ENCODE measurements around the gene PLAC1. TPM values are rescaled to one million over a fixed set of nuclear protein-coding genes. Genes with fewer than 3 reads are reported as not detected.

Gene PLAC1
- total and polyA plus RNA-seq, 2 of the 13 experiments (the other 11 are each of a cell fraction or from before 2014, with no cell fraction given), result 0.40 to 2.7 TPM

DNA sequence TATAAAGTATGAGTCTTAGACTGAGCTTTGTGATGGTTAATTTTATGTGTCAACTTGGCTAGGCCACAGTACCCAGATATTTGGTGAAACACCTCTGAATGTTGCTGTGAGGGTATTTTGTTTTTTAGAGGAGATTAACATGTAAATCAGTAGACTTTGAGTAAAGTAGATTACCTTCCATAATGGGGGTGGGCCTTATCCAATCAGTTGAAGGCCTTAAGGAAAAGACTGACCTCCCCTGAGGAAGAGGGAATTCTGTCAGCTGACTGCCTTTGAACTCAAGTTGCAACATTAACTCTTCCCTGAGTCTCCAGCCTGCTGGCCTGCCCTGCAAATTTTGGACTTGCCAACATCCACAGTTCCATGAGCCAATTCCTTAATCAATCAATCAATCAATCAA is 66.0 kb downstream of the PLAC1 start:
- ATAC-seq (no peak), DNase-seq (ENCODE audit: low spot score) (no peak), FAIRE-seq (no peak)
- no TSS peak for BruUV-seq (replicated peaks)
- POLR2A ChIA-PET, result no interaction called here
- H3K9ac ChIP-seq (ENCODE audit: insufficient read depth, low read depth, low read length), result no peak overlapping the region
- in situ Hi-C loops (cut with HindIII; ENCODE audit: extremely low pct_ligation_motif_present, low pct_unique_long_range_greater_than_20kb) (no loop called here), intact Hi-C loops (cut with micrococcal nuclease; ENCODE audit: unreplicated experiment) (no loop called here)
- CTCF ChIA-PET (ENCODE audit: low intra/inter-chr PET ratio, low total read pairs), result no interaction called here
- no peaks in the 10 kb centered on the region for H3K9me3 ChIP-seq (ENCODE audit: low read length)
- no peaks in the 10 kb centered on the region for H4K20me1 ChIP-seq (ENCODE audit: insufficient read depth, low read length)
- H3K4me2 ChIP-seq (ENCODE audit: low read depth, low read length), result no peak overlapping the region
- H3K4me3 ChIP-seq (replicated peaks in 1 of 3; ENCODE audit: insufficient read depth in 1 of 3, low read depth in 2 of 3, low read length in 3 of 3), result no peak overlapping the region
- no peaks in the 10 kb centered on the region for H3K79me2 ChIP-seq (ENCODE audit: insufficient read depth, low read length)
- no peak overlapping the region for H2AFZ ChIP-seq (ENCODE audit: low read length)
- H3K27ac ChIP-seq (ENCODE audit: extremely low read length, insufficient read depth, low read length), result no peak overlapping the region
- no peaks in the 10 kb centered on the region for H3K4me1 ChIP-seq (ENCODE audit: insufficient read depth, low read length)
- H3K36me3 ChIP-seq (replicated peaks in 1 of 2; ENCODE audit: control insufficient read depth in 1 of 2, insufficient read depth in 2 of 2, low read length in 2 of 2), result no peaks in the 10 kb centered on the region
- no peak for TF ChIP-seq ATF1 (CRISPR knock-in tag; IDR thresholded peaks at IDR 0.05)
- no peak for TF ChIP-seq ZBTB8A (CRISPR knock-in tag; IDR thresholded peaks at IDR 0.05; ENCODE audit: borderline replicate concordance, low read depth)
- no peak for TF ChIP-seq ZNF501 (CRISPR knock-in tag; IDR thresholded peaks at IDR 0.05)
- TF ChIP-seq, protein P1, sequence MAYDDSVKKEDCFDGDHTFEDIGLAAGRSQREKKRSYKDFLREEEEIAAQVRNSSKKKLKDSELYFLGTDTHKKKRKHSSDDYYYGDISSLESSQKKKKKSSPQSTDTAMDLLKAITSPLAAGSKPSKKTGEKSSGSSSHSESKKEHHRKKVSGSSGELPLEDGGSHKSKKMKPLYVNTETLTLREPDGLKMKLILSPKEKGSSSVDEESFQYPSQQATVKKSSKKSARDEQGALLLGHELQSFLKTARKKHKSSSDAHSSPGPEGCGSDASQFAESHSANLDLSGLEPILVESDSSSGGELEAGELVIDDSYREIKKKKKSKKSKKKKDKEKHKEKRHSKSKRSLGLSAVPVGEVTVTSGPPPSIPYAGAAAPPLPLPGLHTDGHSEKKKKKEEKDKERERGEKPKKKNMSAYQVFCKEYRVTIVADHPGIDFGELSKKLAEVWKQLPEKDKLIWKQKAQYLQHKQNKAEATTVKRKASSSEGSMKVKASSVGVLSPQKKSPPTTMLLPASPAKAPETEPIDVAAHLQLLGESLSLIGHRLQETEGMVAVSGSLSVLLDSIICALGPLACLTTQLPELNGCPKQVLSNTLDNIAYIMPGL (CRISPR knock-in tag; IDR thresholded peaks at IDR 0.05; ENCODE audit: borderline replicate concordance in 1 of 2, low read depth in 1 of 2), result no peak
- TF ChIP-seq, protein P2, sequence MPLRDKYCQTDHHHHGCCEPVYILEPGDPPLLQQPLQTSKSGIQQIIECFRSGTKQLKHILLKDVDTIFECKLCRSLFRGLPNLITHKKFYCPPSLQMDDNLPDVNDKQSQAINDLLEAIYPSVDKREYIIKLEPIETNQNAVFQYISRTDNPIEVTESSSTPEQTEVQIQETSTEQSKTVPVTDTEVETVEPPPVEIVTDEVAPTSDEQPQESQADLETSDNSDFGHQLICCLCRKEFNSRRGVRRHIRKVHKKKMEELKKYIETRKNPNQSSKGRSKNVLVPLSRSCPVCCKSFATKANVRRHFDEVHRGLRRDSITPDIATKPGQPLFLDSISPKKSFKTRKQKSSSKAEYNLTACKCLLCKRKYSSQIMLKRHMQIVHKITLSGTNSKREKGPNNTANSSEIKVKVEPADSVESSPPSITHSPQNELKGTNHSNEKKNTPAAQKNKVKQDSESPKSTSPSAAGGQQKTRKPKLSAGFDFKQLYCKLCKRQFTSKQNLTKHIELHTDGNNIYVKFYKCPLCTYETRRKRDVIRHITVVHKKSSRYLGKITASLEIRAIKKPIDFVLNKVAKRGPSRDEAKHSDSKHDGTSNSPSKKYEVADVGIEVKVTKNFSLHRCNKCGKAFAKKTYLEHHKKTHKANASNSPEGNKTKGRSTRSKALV (CRISPR knock-in tag; IDR thresholded peaks at IDR 0.05), result no peak
- no peak for TF ChIP-seq KLF16 (CRISPR knock-in tag; IDR thresholded peaks at IDR 0.05)
- TF ChIP-seq SRSF1 (optimal IDR thresholded peaks at IDR 0.05; ENCODE audit: low read depth, low read length), result no peak
- no peak for TF ChIP-seq NONO (IDR thresholded peaks at IDR 0.05)
- TF ChIP-seq NONO (CRISPR knock-in tag; conservative IDR thresholded peaks at IDR 0.05), result no peak
- TF ChIP-seq, protein P3, sequence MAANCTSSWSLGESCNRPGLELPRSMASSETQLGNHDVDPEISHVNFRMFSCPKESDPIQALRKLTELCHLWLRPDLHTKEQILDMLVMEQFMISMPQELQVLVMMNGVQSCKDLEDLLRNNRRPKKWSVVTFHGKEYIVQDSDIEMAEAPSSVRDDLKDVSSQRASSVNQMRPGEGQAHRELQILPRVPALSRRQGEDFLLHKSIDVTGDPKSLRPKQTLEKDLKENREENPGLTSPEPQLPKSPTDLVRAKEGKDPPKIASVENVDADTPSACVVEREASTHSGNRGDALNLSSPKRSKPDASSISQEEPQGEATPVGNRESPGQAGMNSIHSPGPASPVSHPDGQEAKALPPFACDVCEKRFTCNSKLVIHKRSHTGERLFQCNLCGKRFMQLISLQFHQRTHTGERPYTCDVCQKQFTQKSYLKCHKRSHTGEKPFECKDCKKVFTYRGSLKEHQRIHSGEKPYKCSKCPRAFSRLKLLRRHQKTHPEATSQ (CRISPR knock-in tag; IDR thresholded peaks at IDR 0.05; ENCODE audit: borderline replicate concordance), result no peak
- TF ChIP-seq POGZ (CRISPR knock-in tag; IDR thresholded peaks at IDR 0.05), result no peak
- no peaks in the 10 kb centered on the region for H3K27me3 ChIP-seq (ENCODE audit: control insufficient read depth in 1 of 2, insufficient read depth in 2 of 2, low read length in 2 of 2)

Measured in HepG2 (cell line).